HG03103 (cell line): ENCODE data around the gene RAET1L.
"Not testable (repeated sequence)": the region's sequence is repeated elsewhere in the genome, so short reads cannot be mapped to it uniquely, and the experiment has no call there.

Source experiments
- ATAC-seq: cut with Tn5 transposase; IDR thresholded peaks from one replicate; pipeline ENCODE4 v1.9.1; 2021; ENCODE audit warnings: low read depth; ENCODE audit not compliant: unreplicated experiment

Gene RAET1L

DNA sequence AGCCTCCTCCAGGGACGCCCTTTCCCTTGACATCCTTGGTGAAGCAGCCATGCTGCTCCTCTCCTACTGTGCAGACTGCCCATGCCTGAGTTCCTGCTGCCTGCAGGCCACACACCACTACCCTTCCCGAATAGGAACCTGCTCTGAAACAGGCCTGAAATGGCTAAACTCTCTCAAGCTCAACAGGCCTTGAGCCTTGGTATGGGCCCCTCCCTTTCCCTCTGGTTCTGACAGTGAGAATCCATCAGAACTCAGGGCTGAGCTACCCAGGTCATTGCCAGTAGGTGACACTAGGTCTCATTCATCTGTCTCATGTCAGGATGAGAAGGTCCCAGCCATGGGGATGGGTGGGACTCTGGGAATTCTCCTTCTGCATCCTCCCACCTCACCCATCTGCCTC, 25.7 kb downstream of the RAET1L start:
- no peak for ATAC-seq

DNA sequence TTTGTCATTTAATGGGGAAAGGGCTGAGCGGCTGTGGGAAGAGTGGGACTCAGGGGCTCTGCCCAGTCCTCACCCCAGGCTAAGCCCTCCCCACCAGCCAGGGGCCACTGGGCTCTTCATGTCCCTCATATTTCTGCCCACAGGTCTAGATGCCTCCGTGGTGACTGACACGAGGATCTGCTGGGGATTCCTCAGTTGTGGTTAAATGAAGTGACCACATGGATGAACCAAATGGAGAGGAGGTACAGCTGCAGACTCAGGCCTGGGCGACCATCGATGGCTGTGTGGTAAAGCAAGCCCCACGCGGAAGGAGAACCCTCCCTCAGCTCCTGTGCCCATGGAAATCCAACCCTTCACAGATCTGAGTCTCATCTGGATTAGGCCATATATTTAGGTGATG, 29.4 kb downstream of the RAET1L start:
- ATAC-seq = no peak

DNA sequence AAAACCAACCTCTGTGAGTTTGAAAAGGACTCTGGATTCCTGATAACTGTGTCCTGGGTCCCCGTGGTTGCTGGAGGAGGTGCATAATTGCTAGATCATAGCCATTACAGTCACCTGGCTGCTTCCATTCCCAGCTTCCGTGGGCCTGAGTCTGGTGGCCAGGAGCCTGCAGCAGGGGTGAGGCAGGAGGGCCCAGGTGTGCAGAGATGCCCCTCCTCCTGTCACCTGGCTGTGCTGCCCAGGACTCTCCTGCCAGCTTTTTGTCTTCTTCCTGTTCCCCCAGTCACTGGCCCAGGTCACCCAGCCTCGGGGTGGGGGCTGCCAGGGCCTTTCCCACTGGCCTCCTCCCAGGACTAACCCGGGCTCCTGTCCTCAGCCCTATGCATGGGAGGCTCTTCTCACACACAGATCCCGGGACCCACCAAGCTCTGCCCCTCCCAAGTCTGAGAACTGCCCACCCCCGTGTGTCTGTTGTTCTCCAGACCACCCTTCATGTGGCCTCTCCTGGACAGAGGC, 30.0 kb downstream of the RAET1L start:
- ATAC-seq = no peak

- no peak for ATAC-seq
These were observed 33.5 kb downstream of the RAET1L start for GRCh38 chr6:149991838-149992237.

GRCh38 chr6:149991472-149991795, 33.9 kb downstream of the RAET1L start:
- ATAC-seq = not testable (repeated sequence)

- no peak for ATAC-seq
These were observed 34.5 kb downstream of the RAET1L start for GRCh38 chr6:149990661-149991471.

- no peak for ATAC-seq
These were observed 35.1 kb downstream of the RAET1L start for GRCh38 chr6:149990212-149990660.

GRCh38 chr6:149988550-149989346, 36.6 kb downstream of the RAET1L start:
- ATAC-seq = no peak

DNA sequence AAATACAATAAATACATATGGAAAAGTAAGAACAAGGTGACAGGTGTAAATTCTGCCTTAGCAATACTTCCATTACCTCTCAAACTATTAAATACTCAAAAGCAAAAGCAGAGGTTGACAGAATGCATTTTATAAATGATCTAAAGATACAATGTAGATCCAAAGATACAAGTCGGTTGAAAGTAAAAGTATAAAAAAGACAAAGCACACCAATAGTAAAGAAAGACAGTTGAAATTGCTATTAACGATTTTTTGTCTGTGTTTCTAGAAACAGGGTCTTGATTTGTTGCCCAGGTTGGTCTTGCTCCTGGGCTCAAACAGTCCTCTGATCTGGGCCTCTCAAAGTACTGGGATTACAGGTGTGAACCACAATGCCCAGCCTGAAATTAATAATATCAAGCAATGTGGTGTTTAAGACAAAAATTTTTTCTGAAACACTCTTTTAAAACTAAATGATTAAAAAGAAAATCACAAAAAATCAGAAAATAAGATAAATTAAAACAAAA, 37.7 kb downstream of the RAET1L start:
- ATAC-seq = no peak

DNA sequence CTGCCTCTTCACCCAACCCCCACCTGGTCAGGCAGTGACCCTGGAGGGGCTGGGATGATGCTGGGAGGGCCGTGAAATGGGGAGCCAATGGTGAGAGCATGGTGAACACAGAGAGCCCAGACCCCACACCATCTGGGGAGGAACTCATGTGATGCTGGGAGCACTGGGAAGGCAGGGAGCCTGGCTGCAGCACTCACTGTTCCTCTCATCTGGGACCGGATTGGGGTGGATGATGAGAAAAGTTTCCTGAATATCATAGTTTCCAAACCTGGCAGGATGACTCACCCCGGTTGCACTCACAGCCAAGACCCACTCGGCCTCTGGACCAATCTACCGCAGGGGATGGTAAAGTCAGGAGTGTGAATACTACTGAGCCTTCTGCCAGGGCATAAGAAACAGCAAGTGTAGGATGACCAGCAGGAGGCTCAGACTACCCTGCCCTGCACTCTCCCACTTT, 39.8 kb downstream of the RAET1L start:
- no peak for ATAC-seq

- ATAC-seq = no peak
These were observed 40.6 kb downstream of the RAET1L start for GRCh38 chr6:149984773-149985172.

DNA sequence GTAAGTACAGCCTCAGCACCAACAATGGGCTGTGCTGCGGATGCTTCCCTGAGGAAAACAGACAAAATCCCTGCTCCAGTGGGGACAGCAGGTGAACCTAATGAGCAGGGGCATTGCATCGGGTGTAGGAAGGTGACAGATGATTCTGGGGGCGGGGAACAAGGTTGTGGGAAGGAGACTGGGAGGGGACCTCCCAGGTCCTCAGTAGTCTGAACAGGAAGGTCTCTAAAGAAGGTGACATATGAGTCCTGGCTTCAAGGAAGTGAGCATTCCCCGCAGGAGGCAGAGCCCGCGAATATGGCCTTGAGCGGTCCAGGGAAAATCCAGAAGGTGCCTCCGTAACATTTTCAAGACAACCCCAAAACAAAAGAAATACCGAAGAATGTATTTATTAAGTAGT, 42.2 kb downstream of the RAET1L start:
- no peak for ATAC-seq

DNA sequence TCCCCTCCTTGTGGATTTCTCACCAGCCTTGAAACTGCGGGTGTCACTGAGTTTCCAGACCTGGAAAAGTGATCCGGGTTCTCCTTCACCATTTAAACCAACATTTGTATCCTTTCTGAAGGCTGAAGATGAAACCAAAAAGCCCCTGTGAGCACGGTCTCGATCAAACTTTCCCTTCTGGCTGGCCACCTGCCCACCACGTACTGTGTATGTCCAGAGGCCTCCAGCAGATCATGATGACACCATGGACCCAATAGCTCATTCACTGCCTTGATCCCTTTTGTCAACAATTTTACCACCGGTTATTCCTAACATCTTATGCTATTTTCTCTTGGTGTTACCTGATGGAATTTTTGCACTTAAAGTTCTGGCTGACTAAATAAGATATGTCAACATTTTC, 46.0 kb downstream of the RAET1L start:
- no peak for ATAC-seq

GRCh38 chr6:149978610-149979009, 46.7 kb downstream of the RAET1L start:
- ATAC-seq = no peak

GRCh38 chr6:149977221-149977620, 48.1 kb downstream of the RAET1L start:
- no peak for ATAC-seq

GRCh38 chr6:149975400-149975799, 49.9 kb downstream of the RAET1L start:
- ATAC-seq = no peak

GRCh38 chr6:149974825-149975224, 50.5 kb downstream of the RAET1L start:
- ATAC-seq = no peak

DNA sequence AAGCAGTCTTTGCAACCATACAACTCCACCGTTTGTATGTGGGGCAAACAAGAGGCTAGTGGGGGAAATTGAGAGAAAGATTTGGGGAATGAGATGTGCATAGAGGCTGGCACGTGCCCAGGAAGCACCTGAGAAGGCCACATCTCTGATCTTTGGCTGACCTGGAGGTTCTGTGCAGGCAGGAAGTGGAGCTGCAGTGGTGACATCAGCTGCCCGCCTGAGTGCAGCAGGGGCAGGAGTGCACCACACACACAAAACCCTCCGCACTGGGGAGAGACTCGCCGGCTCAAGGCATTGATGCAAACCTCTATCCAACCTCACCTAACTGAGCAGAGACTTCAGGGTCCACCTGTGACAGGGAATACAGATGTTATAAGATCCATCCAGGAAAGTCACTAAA, 50.9 kb downstream of the RAET1L start:
- not testable (repeated sequence) for ATAC-seq

DNA sequence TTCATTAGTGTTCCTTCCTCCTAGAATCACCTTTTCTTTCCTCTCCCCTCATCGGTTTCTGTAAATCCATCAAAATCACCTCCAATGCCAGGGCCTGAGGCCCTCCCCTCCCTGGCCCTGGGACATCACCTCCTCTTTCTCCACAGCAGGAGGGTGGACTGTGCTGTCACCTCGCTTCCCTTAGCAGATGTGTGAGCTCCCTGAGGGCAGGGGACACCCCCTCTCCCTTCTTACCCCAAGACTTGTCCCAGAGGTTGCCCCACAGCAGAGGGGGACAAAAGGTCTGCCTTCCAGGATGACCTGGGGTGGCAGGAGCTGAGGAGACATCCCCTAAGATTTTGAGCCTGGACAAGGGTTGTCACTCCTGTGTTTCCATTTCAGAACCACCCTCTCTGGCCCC, 55.7 kb downstream of the RAET1L start:
- ATAC-seq = no peak

- ATAC-seq = not testable (repeated sequence)
These were observed 56.4 kb downstream of the RAET1L start for GRCh38 chr6:149968909-149969308.
